HCT116 (cell line): ENCODE measurements around the gene PHLDB3. TPM values are rescaled to one million over a fixed set of nuclear protein-coding genes. Genes with fewer than 3 reads are reported as not detected.

Experiments
- ATAC-seq: fragments of 200-7000 bp; cut with Tn5 transposase; 2 replicates; pipeline ENCODE4 v1.9.1; 2020; ENCODE audit warnings: mild to moderate bottlenecking, moderate library complexity
- BruUV-seq: library from RNA; stranded (reverse); fragments of 400-500 nt; replicated peaks from 2 replicates; lab custom pipeline; 2021; lab: Mats Ljungman, UMichigan
- CTCF ChIA-PET: fragments of 300-600 bp; sonication (Branson Sonifier 250); formaldehyde crosslinking; loops from one replicate; lab custom pipeline; 2021; ENCODE audit warnings: antibody characterized with exemption; lab: Charles Lee
- POLR2A ChIA-PET: fragments of 300-600, 350-600 bp; sonication (Branson Sonifier 250); formaldehyde crosslinking; loops from one replicate; lab custom pipeline; 2021; ENCODE audit warnings: antibody characterized with exemption; lab: Charles Lee
- RAD21 ChIA-PET, 2 experiments: fragments of 300-600 bp; sonication (Branson Sonifier 250); formaldehyde crosslinking; loops; one replicate each; lab custom pipeline; 2023; ENCODE audit warnings: low total read pairs in 2 of 2; ENCODE audit not compliant: uncharacterized antibody in 2 of 2, unreplicated experiment in 2 of 2, low non-redundant PET in 1 of 2; lab: Charles Lee
- DNase-seq: peaks from one replicate; pipeline ENCODE4 v3.0.0-alpha.2; 2010; ENCODE audit warnings: low read depth, low spot score
- H2AFZ ChIP-seq: fragments of 200-600 bp; shearing (Covaris generic), sonication (generic); 2 replicates; pipeline ENCODE4 v1.6.1; 2017; ENCODE audit warnings: low read depth, mixed run types, mixed read lengths, antibody characterized with exemption, low read length; ENCODE audit not compliant: poor library complexity, severe bottlenecking
- H3K27ac ChIP-seq: 2 replicates; pipeline ENCODE4 v1.5.1; 2012; ENCODE audit warnings: low read depth, low read length
- H3K27me3 ChIP-seq: fragments of 200-600 bp; sonication (generic); 2 replicates; pipeline ENCODE4 v1.6.1; 2016; ENCODE audit warnings: mixed run types, low read length, mixed read lengths; ENCODE audit not compliant: insufficient read depth
- H3K36me3 ChIP-seq, 2 experiments: fragments of 200-500 bp in 1 of 2; fragments of 200-600 bp in 1 of 2; sonication (Bioruptor generic) in 1 of 2; sonication (generic) in 1 of 2; 2 replicates each; pipeline versions ENCODE4 v1.5.1 to v1.6.1; 2014 to 2016; ENCODE audit warnings: low read length in 2 of 2, inconsistent platforms in 1 of 2, mixed read lengths in 1 of 2, mixed run types in 1 of 2; ENCODE audit not compliant: insufficient read depth in 2 of 2, control insufficient read depth in 1 of 2
- H3K4me1 ChIP-seq, 2 experiments: fragments of 200-600 bp in 1 of 2; sonication (generic) in 1 of 2; 2 replicates each; pipeline versions ENCODE4 v1.5.1 to v1.6.1; 2012 to 2017; ENCODE audit warnings: low read length in 2 of 2, inconsistent platforms in 1 of 2, mild to moderate bottlenecking in 1 of 2, mixed read lengths in 1 of 2, mixed run types in 1 of 2, moderate library complexity in 1 of 2; ENCODE audit not compliant: insufficient read depth in 2 of 2, control insufficient read depth in 1 of 2
- H3K4me2 ChIP-seq: fragments of 200-600 bp; sonication (generic); 2 replicates; pipeline ENCODE4 v1.6.1; 2017; ENCODE audit warnings: mixed run types, low read length, mixed read lengths
- H3K4me3 ChIP-seq, 2 experiments: fragments of 200-600 bp in 1 of 2; sonication (generic) in 1 of 2; replicated peaks in 1 of 2; 2 replicates each; pipeline ENCODE4 v1.5.1; 2011 to 2016; ENCODE audit warnings: low read length in 2 of 2, control low read depth in 1 of 2, low read depth in 1 of 2, mild to moderate bottlenecking in 1 of 2, mixed read lengths in 1 of 2, mixed run types in 1 of 2
- H3K79me2 ChIP-seq: fragments of 200-600 bp; sonication (generic); 2 replicates; pipeline ENCODE4 v1.6.1; 2017; ENCODE audit warnings: mild to moderate bottlenecking, mixed run types, low read length, moderate library complexity, mixed read lengths; ENCODE audit not compliant: insufficient read depth
- H3K9ac ChIP-seq: fragments of 200-600 bp; sonication (generic); 2 replicates; pipeline ENCODE4 v1.6.1; 2016; ENCODE audit warnings: low read length, mixed read lengths
- H3K9me2 ChIP-seq: fragments of 200-600 bp; sonication (generic), shearing (Covaris generic); 2 replicates; pipeline ENCODE4 v1.6.1; 2017; ENCODE audit warnings: mixed run types, mild to moderate bottlenecking, moderate library complexity; ENCODE audit not compliant: insufficient read depth
- H3K9me3 ChIP-seq, 2 experiments: fragments of 200-500 bp in 1 of 2; fragments of 200-600 bp in 1 of 2; sonication (Bioruptor generic) in 1 of 2; sonication (generic) in 1 of 2; 2 replicates each; pipeline ENCODE4 v1.6.1; 2014 to 2017; ENCODE audit warnings: low read length in 2 of 2, mixed read lengths in 2 of 2, inconsistent platforms in 1 of 2, low read depth in 1 of 2, mild to moderate bottlenecking in 1 of 2, mixed run types in 1 of 2, moderate library complexity in 1 of 2; ENCODE audit not compliant: control insufficient read depth in 1 of 2, insufficient read depth in 1 of 2
- H4K20me1 ChIP-seq: fragments of 200-600 bp; sonication (generic), shearing (Covaris generic); 2 replicates; pipeline ENCODE4 v1.6.1; 2017; ENCODE audit warnings: mixed run types, mild to moderate bottlenecking, moderate library complexity; ENCODE audit not compliant: insufficient read depth
- CBX3 ChIP-seq: IDR thresholded peaks from 2 replicates; pipeline ENCODE4 v1.6.1; 2012; ENCODE audit warnings: low read depth
- CTCF ChIP-seq, 3 experiments: fragments of 200-600 bp in 1 of 3; sonication (generic) in 1 of 3; IDR thresholded peaks in 2 of 3; conservative IDR thresholded peaks in 1 of 3; 2 replicates each; pipeline ENCODE4 v1.5.1; 2012 to 2017; ENCODE audit warnings: low read depth in 2 of 3, low read length in 2 of 3, antibody characterized with exemption in 1 of 3, borderline replicate concordance in 1 of 3, control low read depth in 1 of 3, mild to moderate bottlenecking in 1 of 3, mixed read lengths in 1 of 3, mixed run types in 1 of 3, moderate library complexity in 1 of 3; ENCODE audit not compliant: insufficient read depth in 1 of 3
- EZH2 ChIP-seq: fragments of 200-600 bp; sonication (generic); IDR thresholded peaks from 2 replicates; pipeline ENCODE4 v1.6.1; 2017; ENCODE audit warnings: antibody characterized with exemption, mixed run types
- JUND ChIP-seq: IDR thresholded peaks from 2 replicates; pipeline ENCODE4 v1.6.1; 2012
- SIN3A ChIP-seq: IDR thresholded peaks from 2 replicates; pipeline ENCODE4 v1.6.1; 2012; ENCODE audit warnings: low read depth
- SP1 ChIP-seq: IDR thresholded peaks from 2 replicates; pipeline ENCODE4 v1.6.1; 2012; ENCODE audit warnings: low read depth
- YY1 ChIP-seq: IDR thresholded peaks from 2 replicates; pipeline ENCODE4 v1.6.1; 2011; ENCODE audit warnings: low read length, low read depth, moderate library complexity, mild to moderate bottlenecking; ENCODE audit not compliant: insufficient replicate concordance; ENCODE audit errors: extremely low read depth
- ZBTB33 ChIP-seq: IDR thresholded peaks from 2 replicates; pipeline ENCODE4 v1.6.1; 2011; ENCODE audit warnings: mild to moderate bottlenecking, low read length, moderate library complexity; ENCODE audit not compliant: insufficient replicate concordance; ENCODE audit errors: extremely low read depth
- intact Hi-C: fragments of 100-400 bp; cut with micrococcal nuclease; formaldehyde crosslinking; loops from 2 replicates; pipeline ENCODE4 v1.10.0; 2022
- total RNA-seq: library from RNA; stranded (reverse); gene quantifications from one replicate; pipeline ENCODE4 v1.2.1, GENCODE V29; 2021; ENCODE audit not compliant: unreplicated experiment

PHLDB3 gene
- total RNA-seq, 1 experiment from 2014 or later = 15.5 TPM

- intact Hi-C loops = no loop called here
- H4K20me1 ChIP-seq = no peaks in the 10 kb centered on the region
- no peaks in the 10 kb centered on the region for H3K9me2 ChIP-seq
- no peak for ATAC-seq
- no peaks in the 10 kb centered on the region for H3K79me2 ChIP-seq
- no peaks in the 10 kb centered on the region; a peak in 1 of 4 replicates for H3K9me3 ChIP-seq
- H2AFZ ChIP-seq = no peak overlapping the region
- H3K9ac ChIP-seq = no peak overlapping the region
- H3K27ac ChIP-seq = no peak overlapping the region
- TF ChIP-seq SIN3A (no peak), EZH2 (no peak), YY1 (no peak), CBX3 (no peak), CTCF (IDR thresholded peaks at IDR 0.05 in 2 of 3, conservative IDR thresholded peaks at IDR 0.05 in 1 of 3; ENCODE audit: borderline replicate concordance in 1 of 3, insufficient read depth in 1 of 3, low read depth in 2 of 3, low read length in 2 of 3) (no peak), JUND (no peak), ZBTB33 (no peak), SP1 (no peak)
- BruUV-seq = no TSS peak
- ChIA-PET CTCF (interaction anchor here (2.3 kb wide), 1 partner anchor 11 kb away, joined by 10 read pairs; no protein-coding TSS in a partner anchor), RAD21 (no interaction called here), POLR2A (no interaction called here)
- no peak for DNase-seq
- H3K4me3 ChIP-seq = no peak overlapping the region
- no peaks in the 10 kb centered on the region for H3K36me3 ChIP-seq
- H3K4me2 ChIP-seq = no peak overlapping the region
- peaks cover 2 to 3% of the 10 kb centered on the region in 2 experiments; a peak in 3 of 4 replicates for H3K4me1 ChIP-seq
- H3K27me3 ChIP-seq = no peaks in the 10 kb centered on the region
These were observed 46.7 kb downstream of the PHLDB3 start for GRCh38 chr19:43457809-43458208.
